SU-DHL-6 (cell line): ENCODE data around the gene TBRG4.

Experiments
- CTCF ChIP-seq: fragments of 200-600 bp; sonication (generic); IDR thresholded peaks from one replicate; pipeline ENCODE4 v1.5.1; 2017; ENCODE audit warnings: antibody characterized with exemption, mild to moderate bottlenecking, low read length, moderate library complexity; ENCODE audit not compliant: insufficient read depth, poor library complexity, severe bottlenecking
- EZH2phosphoT487 ChIP-seq: fragments of 200-600 bp; sonication (generic), shearing (Covaris generic); conservative IDR thresholded peaks from 2 replicates; pipeline ENCODE4 v1.6.1; 2018; ENCODE audit warnings: mild to moderate bottlenecking, antibody characterized with exemption, low read length, moderate library complexity, mixed read lengths

- TF ChIP-seq CTCF: no peak
- TF ChIP-seq EZH2phosphoT487: no peak
These were observed 6.1 kb upstream of the TBRG4 start for GRCh38 chr7:45117582-45117981.
